T-helper 9 cell (primary cell): ENCODE data around the gene FZD2.
"Not testable (repeated sequence)": the region's sequence is repeated elsewhere in the genome, so short reads cannot be mapped to it uniquely, and the experiment has no call there.

Source experiments
- DNase-seq: peaks from one replicate; pipeline ENCODE4 v3.0.0-alpha.2; 2020

FZD2 gene

DNA sequence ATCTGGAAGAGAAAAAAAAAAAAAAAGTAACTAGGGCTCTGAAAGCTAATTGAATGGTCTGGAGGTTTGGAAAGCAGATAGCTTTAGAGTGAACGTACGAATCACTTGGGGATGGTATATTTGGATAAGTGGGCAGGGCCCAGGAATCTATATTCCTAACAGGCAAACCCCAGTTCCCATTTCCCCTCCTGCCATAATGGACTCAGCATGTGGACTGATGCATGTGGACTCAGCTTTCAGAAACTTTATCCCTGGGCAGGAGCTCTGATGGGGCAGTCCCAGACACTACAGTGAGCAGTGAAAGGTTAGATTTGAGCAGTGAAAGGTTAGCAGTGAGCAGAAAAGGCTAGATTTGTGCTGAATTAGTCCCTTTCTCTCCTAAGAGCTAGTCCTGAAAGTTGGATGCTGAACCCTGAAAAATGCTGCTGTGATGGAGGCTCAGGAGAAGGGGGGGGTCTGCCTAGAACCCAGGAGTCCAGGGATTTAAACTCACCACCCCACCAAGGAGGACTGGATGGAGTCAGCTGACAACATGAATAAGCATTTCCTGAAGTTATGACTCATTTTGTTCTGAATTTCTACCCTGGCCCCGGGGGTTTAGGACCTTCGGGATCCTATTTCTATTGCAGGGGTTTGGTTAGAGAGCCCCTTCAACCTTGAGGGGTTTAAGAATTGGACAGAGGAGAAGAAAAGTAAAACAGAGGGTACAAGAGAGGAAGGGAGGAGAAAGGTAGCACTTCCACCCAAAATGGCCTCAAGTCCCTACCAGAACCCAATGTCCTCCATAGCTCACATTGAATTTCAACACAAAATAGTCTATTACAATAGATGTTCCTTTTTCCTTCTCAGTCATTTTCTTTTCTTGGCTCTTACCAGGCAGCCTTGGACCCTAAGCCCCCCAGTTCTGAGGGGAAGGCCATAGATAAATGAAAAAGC is 10.3 kb upstream of the FZD2 start:
- no peak for DNase-seq

DNA sequence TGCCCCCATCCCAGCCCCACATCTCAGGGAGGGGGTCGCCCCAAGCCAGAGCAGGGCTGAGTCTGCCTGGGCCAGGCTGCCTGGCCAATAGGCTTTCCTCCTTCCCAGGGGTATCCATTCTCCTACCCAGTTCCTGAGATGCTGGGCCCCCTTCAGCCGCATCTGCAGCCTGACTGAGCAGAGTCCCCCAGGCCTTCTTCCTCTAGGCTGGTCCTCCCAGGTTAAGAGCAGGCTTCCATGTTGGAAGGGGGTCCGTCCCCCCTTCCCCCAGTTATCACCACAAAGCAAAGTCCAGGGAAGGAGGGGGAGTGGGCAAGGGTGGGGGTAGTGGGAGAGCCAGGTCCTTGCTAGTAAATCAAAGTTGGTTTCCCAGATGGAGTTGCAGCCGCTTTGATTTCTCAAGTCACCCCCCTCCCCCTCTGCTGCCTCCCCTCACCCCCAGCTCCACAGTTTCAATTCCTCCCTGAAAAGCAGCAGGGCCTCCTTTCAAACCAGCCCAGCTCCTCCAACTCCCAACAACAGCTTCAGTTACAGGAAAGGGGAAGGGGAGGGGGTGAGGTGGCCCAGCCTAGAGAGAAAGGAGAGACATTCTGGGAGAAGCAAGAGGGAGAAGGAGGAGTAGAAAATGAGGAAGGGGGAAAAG is 9.5 kb upstream of the FZD2 start:
- no peak for DNase-seq

DNA sequence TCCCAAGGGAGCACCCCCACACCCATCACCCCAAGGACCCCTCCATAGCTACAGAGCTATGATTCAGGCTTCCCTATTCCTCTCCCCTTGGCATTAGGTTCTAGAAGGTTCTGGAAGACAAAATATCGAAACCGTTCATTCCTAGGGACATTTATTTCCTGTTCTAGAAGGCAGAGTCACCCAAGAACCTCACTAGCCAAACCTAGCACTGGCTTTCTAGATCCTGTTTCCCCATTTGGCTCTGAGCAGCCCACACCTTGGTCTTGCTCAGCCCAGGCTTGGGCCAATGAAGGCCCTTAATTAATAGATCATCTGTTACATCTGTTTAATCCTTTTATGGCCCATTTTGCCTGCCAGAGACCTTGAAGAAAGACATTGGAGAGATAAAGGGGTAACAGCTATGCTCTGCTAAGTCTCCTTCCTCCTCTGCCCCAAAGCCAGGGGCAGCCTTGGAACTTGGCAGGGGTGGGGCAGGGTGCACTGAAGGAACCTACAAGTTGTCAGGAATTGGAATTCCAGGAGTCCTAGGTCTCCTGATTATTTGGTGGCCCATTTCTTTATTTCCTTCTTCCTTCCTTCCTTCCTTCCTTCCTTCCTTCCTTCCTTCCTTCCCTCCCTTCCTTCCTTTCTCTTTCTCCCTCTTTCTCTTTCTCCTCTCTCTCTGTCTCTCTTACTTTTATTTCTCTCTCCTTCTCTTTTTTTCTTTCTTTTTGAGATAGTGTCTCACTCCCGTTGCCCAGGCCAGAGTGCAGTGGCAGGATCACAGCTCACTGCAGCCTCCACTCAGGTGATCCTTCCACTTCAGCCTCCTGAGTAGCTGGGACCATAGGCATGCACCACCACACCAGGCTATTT is 8.7 kb upstream of the FZD2 start:
- DNase-seq = no peak

GRCh38 chr17:44549686-44550085 is 7.6 kb upstream of the FZD2 start:
- no peak for DNase-seq

DNA sequence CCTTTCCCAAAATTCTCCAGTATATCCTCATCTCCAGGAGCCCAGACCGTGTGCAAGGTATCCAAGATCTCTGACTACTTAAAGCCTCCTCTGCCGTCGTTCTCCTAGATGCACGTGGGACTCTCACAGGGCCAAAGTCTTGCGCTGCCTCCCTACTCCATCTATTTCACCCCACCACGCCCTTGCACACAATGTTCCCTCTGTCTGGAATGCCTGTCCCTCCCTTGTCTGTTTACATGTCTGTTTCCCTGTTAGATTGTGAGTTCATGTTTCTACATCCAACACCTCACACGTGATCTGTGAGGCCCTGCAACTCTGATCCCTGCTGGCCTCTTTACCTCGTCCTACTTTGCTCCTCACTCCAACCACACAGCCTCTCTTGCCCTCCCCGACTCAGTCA is 4.9 kb upstream of the FZD2 start:
- no peak for DNase-seq

DNA sequence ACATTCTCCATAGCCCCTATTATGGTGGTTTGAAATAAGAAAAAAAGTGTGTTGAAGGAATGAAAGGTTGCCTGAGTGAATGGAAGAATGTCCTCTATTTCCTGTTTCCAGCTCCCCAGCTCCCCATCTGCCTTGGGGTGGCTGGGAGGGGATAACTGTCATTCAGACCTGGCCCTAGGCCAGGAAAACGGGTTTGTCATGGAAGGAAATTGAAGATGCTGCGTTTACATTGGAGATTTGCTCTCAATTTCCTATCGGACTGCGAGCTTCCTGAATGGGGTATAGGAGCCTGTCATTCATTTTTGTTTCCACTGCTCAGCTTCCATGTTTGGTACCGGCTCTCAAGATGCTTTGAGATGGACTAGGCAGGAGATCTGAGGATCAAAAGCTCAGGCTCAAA is 2.2 kb upstream of the FZD2 start:
- no peak for DNase-seq

DNA sequence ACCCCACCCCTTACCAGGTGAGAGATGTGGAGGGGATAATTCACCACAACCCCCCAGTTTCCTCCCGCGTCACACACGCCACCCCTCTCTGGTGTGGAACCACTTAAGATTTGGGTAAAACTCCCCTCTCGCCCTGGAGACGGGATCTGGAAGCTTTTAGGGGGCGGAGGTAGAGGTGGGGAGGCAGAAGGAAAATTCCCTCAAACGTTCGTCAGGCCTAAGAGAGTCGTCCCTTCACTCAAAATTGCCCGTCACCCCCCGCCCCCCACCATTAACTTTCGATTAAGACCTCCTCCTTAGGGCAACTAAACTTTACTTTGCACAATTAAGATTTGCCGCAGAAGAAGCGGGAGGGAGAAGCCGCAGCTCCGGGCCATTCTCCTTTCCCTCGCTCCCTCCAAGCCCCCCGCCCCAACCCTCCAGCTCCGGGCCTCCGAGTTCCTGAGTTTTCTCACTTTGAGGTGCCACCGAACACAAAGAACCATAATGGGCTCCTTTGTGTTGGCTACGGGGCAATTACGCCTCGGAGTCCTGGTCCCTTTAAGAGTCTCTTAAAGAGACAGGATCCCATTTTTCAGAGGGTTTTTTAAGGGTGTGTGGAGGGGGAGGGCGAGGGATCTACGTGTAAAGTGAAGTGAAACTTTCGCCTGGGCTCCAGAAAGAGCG is 985 bp upstream of the FZD2 start:
- no peak for DNase-seq

GRCh38 chr17:44557651-44558285 is 484 bp downstream of the FZD2 start:
- DNase-seq = no peak

DNA sequence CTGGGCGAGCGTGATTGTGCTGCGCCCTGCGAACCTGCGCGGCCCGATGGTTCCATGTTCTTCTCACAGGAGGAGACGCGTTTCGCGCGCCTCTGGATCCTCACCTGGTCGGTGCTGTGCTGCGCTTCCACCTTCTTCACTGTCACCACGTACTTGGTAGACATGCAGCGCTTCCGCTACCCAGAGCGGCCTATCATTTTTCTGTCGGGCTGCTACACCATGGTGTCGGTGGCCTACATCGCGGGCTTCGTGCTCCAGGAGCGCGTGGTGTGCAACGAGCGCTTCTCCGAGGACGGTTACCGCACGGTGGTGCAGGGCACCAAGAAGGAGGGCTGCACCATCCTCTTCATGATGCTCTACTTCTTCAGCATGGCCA is 1.0 kb downstream of the FZD2 start:
- no peak for DNase-seq

- no peak for DNase-seq
These were observed 1.7 kb downstream of the FZD2 start for GRCh38 chr17:44558710-44559633.

- DNase-seq = no peak
These were observed 2.6 kb downstream of the FZD2 start for GRCh38 chr17:44559634-44560554.

DNA sequence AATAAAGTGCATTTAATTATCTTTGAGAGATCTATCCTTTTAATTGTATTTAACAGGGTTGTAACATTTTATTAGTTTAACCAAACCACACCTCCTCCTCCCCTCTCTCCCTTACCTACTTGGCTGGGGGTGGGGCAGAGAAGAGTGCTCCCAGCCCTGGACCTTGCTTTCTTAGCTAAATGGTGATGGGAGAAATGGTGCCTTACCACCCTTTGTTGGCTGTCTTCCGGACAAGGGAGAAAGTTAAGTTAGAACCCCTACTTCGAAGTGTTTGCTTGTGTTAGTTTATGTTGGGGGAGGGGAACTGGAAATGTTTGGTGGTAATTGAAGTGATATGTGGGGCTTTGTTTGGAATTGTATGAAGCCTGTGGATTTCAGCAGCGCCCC is 3.9 kb downstream of the FZD2 start:
- no peak for DNase-seq

DNA sequence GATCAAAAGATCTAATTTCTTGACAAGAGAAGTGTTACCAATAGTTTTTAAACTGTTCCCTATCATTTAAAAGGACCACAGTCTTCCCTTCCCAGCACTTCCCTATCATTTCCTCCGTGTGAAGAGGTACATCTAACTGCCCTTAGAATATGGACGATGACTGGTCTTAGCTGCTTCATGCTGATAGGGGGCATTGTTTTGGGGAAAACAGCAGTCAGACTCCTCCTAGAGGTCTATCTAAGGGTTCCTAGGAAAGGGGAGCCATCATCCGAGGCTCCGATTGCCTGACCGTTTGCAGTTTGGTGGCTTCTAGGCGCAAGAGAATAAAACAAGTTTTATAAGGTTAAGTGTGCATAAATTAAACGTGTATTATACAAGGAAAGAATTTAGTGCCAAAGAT is 7.1 kb downstream of the FZD2 start:
- DNase-seq = no peak

DNA sequence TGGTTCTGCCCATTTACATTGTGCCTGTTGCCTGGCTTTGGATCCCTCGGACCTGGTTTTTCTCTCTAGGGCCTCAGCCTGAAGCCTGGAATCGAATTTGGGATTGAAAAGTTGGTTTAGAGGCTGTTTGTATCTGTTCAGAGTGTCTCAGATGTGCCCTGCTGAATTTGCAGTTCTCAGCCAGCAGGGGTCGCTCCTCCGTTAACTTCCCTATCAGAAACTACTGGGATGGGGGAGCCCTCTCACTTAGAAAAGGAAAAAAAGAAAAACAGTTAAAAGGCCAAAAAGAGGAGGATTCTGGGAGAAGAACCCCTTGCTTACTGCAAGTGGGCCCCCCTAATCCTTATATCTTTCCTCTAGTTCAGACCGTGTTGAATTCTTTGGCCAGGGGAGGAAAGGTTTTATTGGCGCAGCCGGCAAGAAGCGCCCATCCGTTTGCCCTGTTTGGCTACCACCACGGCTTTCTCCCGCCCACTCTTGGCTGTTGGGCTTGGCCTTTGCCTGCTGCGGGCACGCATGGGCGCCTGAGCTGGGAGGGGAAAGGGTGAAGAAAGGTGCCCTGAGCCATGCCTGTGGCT is 8.7 kb downstream of the FZD2 start:
- DNase-seq = no peak

- not testable (repeated sequence) for DNase-seq
These were observed 11.1 kb downstream of the FZD2 start for GRCh38 chr17:44568311-44568944.

- peak; percentile 34 for DNase-seq
These were observed 11.9 kb downstream of the FZD2 start for GRCh38 chr17:44568945-44569858.

DNA sequence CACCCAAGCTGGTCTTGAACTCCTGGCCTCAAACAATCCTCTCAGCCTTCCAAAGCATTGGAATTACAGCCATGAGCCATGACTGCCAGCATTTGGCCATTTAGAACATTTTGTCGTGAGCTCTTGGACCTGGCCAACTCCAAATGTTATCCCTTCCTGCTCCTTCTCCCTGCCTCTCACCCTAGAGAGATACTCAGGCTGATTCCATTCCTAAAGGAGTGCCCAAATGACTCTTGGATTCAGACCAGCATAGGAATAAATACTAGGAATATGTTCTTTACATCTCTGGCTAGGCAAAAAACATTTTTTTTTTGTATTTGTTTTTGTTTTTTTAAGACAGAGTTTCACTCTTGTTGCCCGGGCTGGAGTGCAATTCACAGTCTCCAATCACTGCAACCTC is 15.5 kb downstream of the FZD2 start:
- DNase-seq = no peak

DNA sequence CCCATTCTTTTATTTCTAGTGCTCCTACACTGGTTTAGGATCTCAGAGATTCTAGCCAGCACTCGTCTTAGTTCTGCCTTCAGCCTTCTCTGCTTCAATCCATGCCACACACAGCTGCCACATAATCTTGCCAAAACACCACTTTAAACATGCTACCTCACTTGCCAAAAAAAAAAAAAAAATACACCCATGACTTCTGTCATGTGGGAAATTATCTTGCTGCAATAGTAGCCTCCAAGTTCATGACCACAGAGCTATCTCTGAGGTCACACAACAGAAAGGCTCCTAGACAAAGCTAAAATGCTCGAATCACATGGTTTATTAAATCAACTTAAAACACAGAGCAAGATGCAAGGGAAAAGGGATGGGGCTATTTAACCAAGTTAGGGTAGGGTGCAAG is 18.1 kb downstream of the FZD2 start:
- DNase-seq = no peak
